Activated naive CD8-positive, alpha-beta T cell treated with anti-CD3 and anti-CD28 coated beads for 36 hours (primary cell): ENCODE data around the gene MYZAP. TPM values are rescaled to one million over a fixed set of nuclear protein-coding genes. Genes with fewer than 3 reads are reported as not detected.
A peak's percentile ranks its signal among the peaks of the same experiment; 100 is the strongest.

Experiments
- DNase-seq: peaks from one replicate; pipeline ENCODE4 v3.0.0; 2021
- H3K27ac Mint-ChIP-seq: one replicate; pipeline ENCODE4 v1.8.0; 2022; ENCODE audit warnings: mild to moderate bottlenecking, moderate library complexity, mixed read lengths
- H3K27me3 Mint-ChIP-seq: one replicate; pipeline ENCODE4 v1.8.0; 2022; ENCODE audit warnings: mild to moderate bottlenecking, mixed read lengths
- H3K36me3 Mint-ChIP-seq: one replicate; pipeline ENCODE4 v1.8.0; 2021; ENCODE audit warnings: mild to moderate bottlenecking, mixed read lengths
- H3K4me1 Mint-ChIP-seq: one replicate; pipeline ENCODE4 v1.8.0; 2021; ENCODE audit warnings: mixed read lengths
- H3K4me3 Mint-ChIP-seq: one replicate; pipeline ENCODE4 v1.8.0; 2022; ENCODE audit warnings: mild to moderate bottlenecking, moderate library complexity, mixed read lengths
- H3K9me3 Mint-ChIP-seq: one replicate; pipeline ENCODE4 v1.8.0; 2022; ENCODE audit warnings: mixed read lengths
- total RNA-seq, 2 experiments: library from RNA; stranded (reverse); gene quantifications; one replicate each; pipeline ENCODE4 v1.2.3, GENCODE V29; 2021

The MYZAP gene, protein sequence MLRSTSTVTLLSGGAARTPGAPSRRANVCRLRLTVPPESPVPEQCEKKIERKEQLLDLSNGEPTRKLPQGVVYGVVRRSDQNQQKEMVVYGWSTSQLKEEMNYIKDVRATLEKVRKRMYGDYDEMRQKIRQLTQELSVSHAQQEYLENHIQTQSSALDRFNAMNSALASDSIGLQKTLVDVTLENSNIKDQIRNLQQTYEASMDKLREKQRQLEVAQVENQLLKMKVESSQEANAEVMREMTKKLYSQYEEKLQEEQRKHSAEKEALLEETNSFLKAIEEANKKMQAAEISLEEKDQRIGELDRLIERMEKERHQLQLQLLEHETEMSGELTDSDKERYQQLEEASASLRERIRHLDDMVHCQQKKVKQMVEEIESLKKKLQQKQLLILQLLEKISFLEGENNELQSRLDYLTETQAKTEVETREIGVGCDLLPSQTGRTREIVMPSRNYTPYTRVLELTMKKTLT
- not detected for total RNA-seq

DNA sequence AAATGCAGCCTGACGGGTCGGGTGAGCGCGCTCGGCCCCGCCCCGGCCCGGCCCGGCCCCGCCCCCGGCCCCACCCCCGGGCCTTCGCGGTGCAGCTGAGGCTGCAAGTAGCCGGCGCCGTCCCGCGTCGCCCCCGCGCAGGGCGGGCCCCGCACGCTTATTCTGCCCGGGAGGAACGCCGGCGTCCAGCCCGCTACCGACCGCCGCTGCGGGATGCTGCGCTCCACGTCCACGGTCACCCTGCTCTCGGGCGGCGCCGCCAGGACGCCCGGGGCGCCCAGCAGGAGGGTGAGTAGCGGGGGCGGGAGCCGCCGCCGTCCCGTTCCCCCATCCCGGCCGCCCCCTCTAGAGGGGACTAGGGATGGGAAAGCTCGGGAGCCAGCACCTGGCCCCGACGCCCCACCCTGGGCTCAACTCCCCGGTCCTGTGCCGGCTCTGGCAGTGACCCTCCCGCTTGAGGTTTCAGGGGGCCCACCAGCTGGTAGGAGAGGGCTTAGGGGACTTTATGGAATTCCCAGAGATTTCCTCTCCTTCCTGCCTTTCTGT lies at the start of gene MYZAP:
TSS of gene MYZAP (plus strand) at position 83 of the 546 bp plus-strand sequence. CDS start at position 214, 131 bp downstream.
- H3K9me3 Mint-ChIP-seq, result no peaks in the 10 kb centered on the region
- peak; percentile 47 for DNase-seq
- peak within 1 kb of the TSS; percentile 60 for H3K4me3 Mint-ChIP-seq
- no peaks in the 10 kb centered on the region for H3K36me3 Mint-ChIP-seq
- peaks cover 11% of the 10 kb centered on the region for H3K4me1 Mint-ChIP-seq
- peaks cover 42% of the 10 kb centered on the region for H3K27me3 Mint-ChIP-seq
- H3K27ac Mint-ChIP-seq, result no peak within 1 kb of the TSS

DNA sequence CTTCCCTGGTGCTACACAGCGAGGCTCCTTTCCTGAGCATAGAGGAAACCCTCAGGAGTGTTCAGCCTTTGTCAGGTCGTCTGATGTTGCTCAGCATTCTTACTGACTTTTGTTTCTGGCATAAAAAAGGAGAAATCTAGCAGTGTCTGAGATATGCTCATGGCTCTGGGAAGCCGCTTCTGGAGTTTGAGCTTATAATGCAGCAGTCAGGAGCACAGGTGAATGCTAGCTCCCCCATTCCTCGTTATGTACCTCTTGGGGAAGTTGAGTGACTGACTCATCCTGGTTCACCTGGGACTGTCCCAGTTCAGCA lies 49.2 kb upstream of the MYZAP start:
- Mint-ChIP-seq H3K4me3 (no peak overlapping the region), H3K27me3 (peaks cover 9% of the 10 kb centered on the region), H3K27ac (no peak overlapping the region), H3K9me3 (peaks cover 2% of the 10 kb centered on the region), H3K36me3 (no peaks in the 10 kb centered on the region), H3K4me1 (peaks cover 2% of the 10 kb centered on the region)
- no peak for DNase-seq

DNA sequence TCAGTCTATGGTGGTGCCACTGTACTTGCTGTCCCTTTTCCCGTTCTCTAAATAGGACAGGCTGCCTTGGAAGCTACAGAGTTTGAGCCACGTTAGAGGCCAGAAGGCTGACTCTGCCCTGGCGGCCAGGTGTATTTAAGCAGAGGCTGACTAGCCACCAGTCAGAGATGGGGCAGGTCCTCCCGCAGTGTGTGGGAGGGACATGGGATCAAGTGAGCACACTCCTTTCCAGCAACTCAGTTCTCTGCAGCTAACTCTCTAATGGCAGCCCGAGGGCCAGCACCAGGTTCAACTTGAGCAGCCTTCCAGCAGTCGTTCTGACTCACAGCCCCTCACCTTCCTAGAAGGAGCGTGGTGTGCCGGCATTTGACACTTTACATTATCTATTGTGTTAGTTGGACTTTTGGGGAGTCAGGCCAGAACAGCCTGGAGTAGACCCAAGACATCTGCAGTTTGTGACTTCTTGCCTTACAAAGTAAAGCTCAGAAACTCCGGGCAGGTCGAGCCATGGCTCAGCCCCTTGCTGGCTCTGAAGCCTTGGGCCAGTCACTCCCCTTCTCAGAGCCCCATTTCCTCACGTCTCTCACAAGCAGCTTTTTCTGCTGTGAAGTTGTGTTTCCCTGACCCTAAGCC lies 46.7 kb upstream of the MYZAP start:
- Mint-ChIP-seq H3K4me1 (peaks cover 2% of the 10 kb centered on the region), H3K9me3 (peaks cover 2% of the 10 kb centered on the region)
- no peak for DNase-seq

GRCh38 chr15:57545995-57546394 lies 45.7 kb upstream of the MYZAP start:
- Mint-ChIP-seq H3K36me3 (no peaks in the 10 kb centered on the region), H3K27ac (no peak overlapping the region), H3K9me3 (no peaks in the 10 kb centered on the region), H3K4me1 (no peaks in the 10 kb centered on the region), H3K27me3 (peaks cover 10% of the 10 kb centered on the region), H3K4me3 (no peak overlapping the region)
- DNase-seq, result no peak

More for the DNA sequence above, 46.7 kb upstream of the MYZAP start:
- H3K4me3 Mint-ChIP-seq, result no peak overlapping the region
- H3K27me3 Mint-ChIP-seq, result peaks cover 9% of the 10 kb centered on the region
- no peak overlapping the region for H3K27ac Mint-ChIP-seq
- no peaks in the 10 kb centered on the region for H3K36me3 Mint-ChIP-seq

GRCh38 chr15:57547243-57547755 lies 44.4 kb upstream of the MYZAP start:
- peaks cover 17% of the 10 kb centered on the region for H3K27me3 Mint-ChIP-seq
- H3K4me3 Mint-ChIP-seq, result no peak overlapping the region
- H3K4me1 Mint-ChIP-seq, result no peaks in the 10 kb centered on the region
- no peaks in the 10 kb centered on the region for H3K36me3 Mint-ChIP-seq
- H3K27ac Mint-ChIP-seq, result no peak overlapping the region
- DNase-seq, result no peak
- no peaks in the 10 kb centered on the region for H3K9me3 Mint-ChIP-seq

DNA sequence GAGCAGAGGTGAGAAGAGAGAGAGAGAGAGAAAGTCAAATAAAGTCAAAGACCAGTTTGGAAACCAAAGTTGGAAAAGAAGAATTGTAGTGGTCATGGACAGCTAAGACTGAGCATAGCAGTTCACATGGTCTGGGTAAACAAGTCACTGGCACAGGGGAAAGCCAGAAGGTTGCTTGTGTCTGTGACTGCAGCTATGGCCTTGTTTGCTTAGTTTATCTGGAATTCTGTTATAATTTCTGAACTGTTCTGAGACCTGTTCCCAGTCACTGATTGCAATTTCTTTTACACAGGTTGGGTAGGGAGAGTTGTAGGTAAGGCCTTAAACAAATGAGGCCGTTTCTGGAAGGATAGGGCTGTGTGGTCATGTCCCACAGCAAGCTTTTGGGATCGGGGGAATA lies 43.4 kb upstream of the MYZAP start:
- no peaks in the 10 kb centered on the region for H3K36me3 Mint-ChIP-seq
- no peaks in the 10 kb centered on the region for H3K4me1 Mint-ChIP-seq
- H3K27ac Mint-ChIP-seq, result no peak overlapping the region
- no peak for DNase-seq
- H3K9me3 Mint-ChIP-seq, result no peaks in the 10 kb centered on the region
- H3K4me3 Mint-ChIP-seq, result no peak overlapping the region
- peaks cover 14% of the 10 kb centered on the region for H3K27me3 Mint-ChIP-seq

GRCh38 chr15:57548835-57549234 lies 42.9 kb upstream of the MYZAP start:
- no peak overlapping the region for H3K27ac Mint-ChIP-seq
- H3K27me3 Mint-ChIP-seq, result peaks cover 9% of the 10 kb centered on the region

GRCh38 chr15:57549935-57550334 lies 41.8 kb upstream of the MYZAP start:
- H3K4me3 Mint-ChIP-seq, result no peak overlapping the region

More at GRCh38 chr15:57548835-57549234, 42.9 kb upstream of the MYZAP start:
- no peaks in the 10 kb centered on the region for H3K9me3 Mint-ChIP-seq
- no peaks in the 10 kb centered on the region for H3K36me3 Mint-ChIP-seq
- DNase-seq, result no peak
- H3K4me3 Mint-ChIP-seq, result no peak overlapping the region
- no peaks in the 10 kb centered on the region for H3K4me1 Mint-ChIP-seq

GRCh38 chr15:57550640-57551039 lies 41.1 kb upstream of the MYZAP start:
- H3K4me1 Mint-ChIP-seq, result no peaks in the 10 kb centered on the region
- H3K27me3 Mint-ChIP-seq, result peaks cover 9% of the 10 kb centered on the region
- H3K4me3 Mint-ChIP-seq, result no peak overlapping the region
- no peaks in the 10 kb centered on the region for H3K36me3 Mint-ChIP-seq
- H3K9me3 Mint-ChIP-seq, result no peaks in the 10 kb centered on the region
- no peak for DNase-seq
- no peak overlapping the region for H3K27ac Mint-ChIP-seq

More at GRCh38 chr15:57549935-57550334, 41.8 kb upstream of the MYZAP start:
- Mint-ChIP-seq H3K27me3 (peaks cover 9% of the 10 kb centered on the region), H3K4me1 (no peaks in the 10 kb centered on the region), H3K27ac (no peak overlapping the region), H3K9me3 (no peaks in the 10 kb centered on the region), H3K36me3 (no peaks in the 10 kb centered on the region)
- no peak for DNase-seq

GRCh38 chr15:57551715-57552677 lies 39.7 kb upstream of the MYZAP start:
- H3K9me3 Mint-ChIP-seq, result no peaks in the 10 kb centered on the region
- H3K27ac Mint-ChIP-seq, result no peak overlapping the region
- H3K36me3 Mint-ChIP-seq, result no peaks in the 10 kb centered on the region
- peaks cover 9% of the 10 kb centered on the region for H3K27me3 Mint-ChIP-seq
- no peak overlapping the region for H3K4me3 Mint-ChIP-seq
- DNase-seq, result no peak
- H3K4me1 Mint-ChIP-seq, result no peaks in the 10 kb centered on the region

GRCh38 chr15:57552678-57553334 lies 38.9 kb upstream of the MYZAP start:
- Mint-ChIP-seq H3K27ac (no peak overlapping the region), H3K27me3 (peaks cover 9% of the 10 kb centered on the region), H3K9me3 (no peaks in the 10 kb centered on the region), H3K36me3 (no peaks in the 10 kb centered on the region), H3K4me3 (no peak overlapping the region), H3K4me1 (no peaks in the 10 kb centered on the region)
- DNase-seq, result no peak

- DNase-seq, result no peak
- peaks cover 9% of the 10 kb centered on the region for H3K27me3 Mint-ChIP-seq
- H3K4me3 Mint-ChIP-seq, result no peak overlapping the region
- no peaks in the 10 kb centered on the region for H3K9me3 Mint-ChIP-seq
- H3K36me3 Mint-ChIP-seq, result no peaks in the 10 kb centered on the region
- H3K27ac Mint-ChIP-seq, result no peak overlapping the region
- H3K4me1 Mint-ChIP-seq, result no peaks in the 10 kb centered on the region
Observed at GRCh38 chr15:57553526-57553925, 38.2 kb upstream of the MYZAP start.

GRCh38 chr15:57554063-57554811 lies 37.5 kb upstream of the MYZAP start:
- peaks cover 2% of the 10 kb centered on the region for H3K9me3 Mint-ChIP-seq
- no peaks in the 10 kb centered on the region for H3K4me1 Mint-ChIP-seq
- no peak for DNase-seq

More at GRCh38 chr15:57554063-57554811, 37.5 kb upstream of the MYZAP start:
- Mint-ChIP-seq H3K27me3 (peaks cover 13% of the 10 kb centered on the region), H3K36me3 (no peaks in the 10 kb centered on the region), H3K4me3 (no peak overlapping the region), H3K27ac (no peak overlapping the region)
